Large intestine (tissue), 3 donors: ENCODE results near the gene TMEM94. TPM values are rescaled to one million over a fixed set of nuclear protein-coding genes. Genes with fewer than 3 reads are reported as not detected.

ENCODE experiments used
- DNase-seq, 2 donors: peaks; one replicate each; pipeline versions ENCODE4 v3.0.0 to v3.0.0-alpha.2; 2013
- H3K27ac ChIP-seq: one replicate; pipeline ENCODE4 v1.5.1; 2013; ENCODE audit warnings: low read length
- H3K27me3 ChIP-seq: 2 replicates; pipeline ENCODE4 v1.6.1; 2013; ENCODE audit warnings: low read length; ENCODE audit not compliant: control insufficient read depth, insufficient read depth
- H3K36me3 ChIP-seq: 2 replicates; pipeline ENCODE4 v1.6.1; 2013; ENCODE audit warnings: low read length; ENCODE audit not compliant: control insufficient read depth, insufficient read depth
- H3K4me1 ChIP-seq: one replicate; pipeline ENCODE4 v1.6.1; 2013; ENCODE audit warnings: low read length; ENCODE audit not compliant: control insufficient read depth, insufficient read depth
- H3K4me3 ChIP-seq: one replicate; pipeline ENCODE4 v1.5.1; 2013; ENCODE audit warnings: low read length
- H3K9me3 ChIP-seq: one replicate; pipeline ENCODE4 v1.6.1; 2013; ENCODE audit warnings: mild to moderate bottlenecking, low read depth, low read length, moderate library complexity; ENCODE audit not compliant: control insufficient read depth
- WGBS: methylation state at CpG from one replicate; pipeline ENCODE4 v1.1.5; 2013; ENCODE audit warnings: low lambda C conversion rate; ENCODE audit not compliant: insufficient coverage; 5-methylcytosine and 5-hydroxymethylcytosine counted together
- polyA plus RNA-seq: library from polyadenylated mRNA; unstranded; fragments of 120-200 nt; gene quantifications from one replicate; pipeline ENCODE4 v1.2.1, GENCODE V29; 2013

Gene TMEM94
- polyA plus RNA-seq, 1 donor, result 56.7 TPM

GRCh38 chr17:75487351-75488070, 31.1 kb downstream of the TMEM94 start:
- Histone ChIP-seq H3K27me3 (no peaks in the 10 kb centered on the region), H3K4me1 (no peaks in the 10 kb centered on the region), H3K27ac (no peak overlapping the region), H3K4me3 (no peak overlapping the region), H3K36me3 (peaks cover 61% of the 10 kb centered on the region), H3K9me3 (no peaks in the 10 kb centered on the region)
- 100% methylated on average over 1 of the region's 12 CpGs for WGBS
- no peak for DNase-seq

DNA sequence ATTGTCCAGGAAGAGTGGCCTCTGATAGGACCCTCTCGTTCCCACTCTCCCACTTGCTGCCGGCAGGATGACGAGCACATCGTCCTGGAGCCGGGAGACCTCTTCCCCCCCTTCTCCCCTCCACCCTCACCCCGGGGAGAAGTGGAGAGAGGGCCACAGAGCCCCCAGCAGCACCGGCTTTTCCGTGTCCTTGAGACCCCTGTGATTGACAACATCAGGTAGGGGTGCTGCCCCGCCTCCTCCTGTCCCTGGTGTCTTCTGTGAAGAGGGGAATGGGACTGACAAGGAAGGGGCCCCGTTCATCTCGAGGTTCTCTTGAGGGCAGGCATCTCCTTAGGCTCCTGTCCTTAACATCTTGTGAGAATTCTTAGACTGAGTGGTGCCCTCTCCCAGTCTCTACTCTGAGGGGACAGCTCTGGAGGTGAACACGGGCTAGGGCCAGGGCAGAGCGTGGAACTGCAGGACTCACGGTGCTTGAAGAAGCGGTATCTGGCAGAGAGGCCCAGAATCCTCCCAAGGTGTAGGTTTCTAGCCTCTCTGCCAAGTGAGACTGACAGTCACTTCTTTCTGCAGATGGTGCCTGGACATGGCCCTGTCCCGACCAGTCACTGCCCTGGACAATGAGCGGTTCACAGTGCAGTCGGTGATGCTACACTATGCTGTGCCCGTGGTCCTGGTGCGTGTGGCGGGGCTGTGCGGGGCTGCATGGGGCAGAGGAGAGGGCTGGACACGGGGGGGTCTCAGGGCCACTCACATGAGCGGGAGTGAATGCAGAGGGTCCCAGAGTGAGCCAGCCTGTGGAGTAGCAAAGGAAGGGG, 32.5 kb downstream of the TMEM94 start:
- H3K9me3 ChIP-seq, result no peaks in the 10 kb centered on the region
- H3K4me1 ChIP-seq, result no peaks in the 10 kb centered on the region
- DNase-seq, result no peak
- no peak overlapping the region for H3K27ac ChIP-seq
- H3K36me3 ChIP-seq, result peaks cover 66% of the 10 kb centered on the region
- no CpG with 5 or more reads among the region's 24 CpGs for WGBS
- no peak overlapping the region for H3K4me3 ChIP-seq
- no peaks in the 10 kb centered on the region for H3K27me3 ChIP-seq

GRCh38 chr17:75489511-75489955, 33.1 kb downstream of the TMEM94 start:
- Histone ChIP-seq H3K4me1 (no peaks in the 10 kb centered on the region), H3K27me3 (no peaks in the 10 kb centered on the region), H3K36me3 (peaks cover 72% of the 10 kb centered on the region), H3K9me3 (no peaks in the 10 kb centered on the region), H3K4me3 (no peak overlapping the region), H3K27ac (no peak overlapping the region)
- no CpG with 5 or more reads among the region's 14 CpGs for WGBS
- DNase-seq, result no peak

DNA sequence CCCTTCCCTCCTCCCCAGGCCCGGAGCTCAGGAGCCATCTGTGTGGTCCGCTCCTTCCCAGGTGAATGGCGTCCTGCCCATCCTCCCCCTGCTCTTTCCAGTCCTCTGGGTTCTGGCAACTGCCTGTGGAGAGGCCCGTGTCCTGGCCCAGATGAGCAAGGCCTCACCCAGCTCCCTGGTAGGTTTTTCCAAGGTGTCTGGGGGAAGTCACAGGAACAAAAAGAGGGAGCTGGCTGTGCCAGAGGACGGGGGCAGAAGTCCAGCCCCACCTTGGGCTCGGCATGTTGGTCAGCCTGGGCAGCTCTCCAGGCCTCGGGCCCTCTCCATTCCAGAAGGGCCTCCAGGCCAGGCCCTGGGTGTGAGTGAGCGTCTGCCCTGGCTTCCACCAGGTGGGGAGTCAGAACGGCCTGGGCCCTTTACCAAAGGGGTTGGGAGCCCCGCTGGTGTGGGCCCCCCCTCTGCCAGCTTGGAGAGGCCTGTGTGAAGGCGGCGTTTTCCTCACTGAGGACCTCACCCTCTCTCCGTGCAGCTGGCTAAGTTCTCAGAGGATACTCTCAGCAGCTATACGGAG, 33.8 kb downstream of the TMEM94 start:
- Histone ChIP-seq H3K27me3 (no peaks in the 10 kb centered on the region), H3K4me3 (no peak overlapping the region), H3K4me1 (no peaks in the 10 kb centered on the region), H3K9me3 (no peaks in the 10 kb centered on the region), H3K27ac (no peak overlapping the region), H3K36me3 (peaks cover 79% of the 10 kb centered on the region)
- no peak for DNase-seq
- no CpG with 5 or more reads among the region's 14 CpGs for WGBS

DNA sequence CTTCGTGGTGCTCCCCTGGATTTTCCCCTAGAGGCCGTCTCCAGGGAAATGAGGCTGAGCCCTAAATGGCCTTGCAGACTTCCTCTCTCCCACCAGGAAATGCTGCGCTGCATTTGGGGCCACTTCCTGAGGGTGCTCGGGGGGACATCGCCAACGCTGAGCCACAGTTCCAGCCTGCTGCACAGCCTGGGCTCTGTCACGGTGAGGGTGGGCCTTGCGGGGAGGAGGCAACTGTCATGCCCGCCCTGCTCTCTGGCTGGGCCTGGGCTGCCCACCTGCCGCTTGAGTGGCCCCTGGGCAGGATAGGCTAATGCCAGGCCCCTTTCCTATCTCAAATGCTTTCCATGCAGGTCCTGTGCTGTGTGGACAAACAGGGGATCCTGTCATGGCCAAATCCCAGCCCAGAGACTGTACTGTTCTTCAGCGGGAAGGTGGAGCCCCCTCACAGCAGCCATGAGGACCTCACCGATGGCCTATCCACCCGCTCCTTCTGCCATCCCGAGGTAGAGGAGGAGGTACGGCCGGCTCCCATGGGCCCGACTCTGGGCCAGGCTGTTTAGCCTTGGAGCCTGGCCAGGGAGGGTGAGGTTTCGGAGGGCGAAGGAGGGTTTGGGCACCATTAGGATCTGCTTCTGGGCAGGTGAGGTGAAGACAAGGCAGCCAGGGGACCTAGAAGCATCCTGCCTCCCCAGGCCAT, 34.7 kb downstream of the TMEM94 start:
- no peak overlapping the region for H3K27ac ChIP-seq
- H3K9me3 ChIP-seq, result no peaks in the 10 kb centered on the region
- no peak for DNase-seq
- H3K4me3 ChIP-seq, result no peak overlapping the region
- H3K36me3 ChIP-seq, result peaks cover 81% of the 10 kb centered on the region
- H3K27me3 ChIP-seq, result no peaks in the 10 kb centered on the region
- no CpG with 5 or more reads among the region's 19 CpGs for WGBS
- no peaks in the 10 kb centered on the region for H3K4me1 ChIP-seq

DNA sequence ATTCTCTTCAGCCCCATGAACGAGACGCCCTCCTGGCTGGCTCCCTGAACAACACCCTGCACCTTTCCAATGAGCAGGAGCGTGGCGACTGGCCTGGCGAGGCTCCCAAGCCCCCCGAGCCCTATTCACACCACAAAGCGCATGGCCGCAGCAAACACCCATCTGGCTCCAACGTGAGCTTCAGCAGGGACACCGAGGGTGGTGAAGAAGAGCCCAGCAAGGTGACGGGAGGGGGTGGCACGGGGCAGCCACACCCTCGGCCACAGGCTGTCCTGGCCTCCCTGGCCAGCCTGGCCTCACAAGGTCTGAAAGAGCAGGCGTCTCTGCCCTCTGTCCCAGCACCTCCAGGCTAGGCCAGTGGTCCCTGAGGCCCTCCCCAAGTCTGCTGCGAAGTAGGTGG, 35.2 kb downstream of the TMEM94 start:
- Histone ChIP-seq H3K27ac (no peak overlapping the region), H3K9me3 (no peaks in the 10 kb centered on the region), H3K27me3 (no peaks in the 10 kb centered on the region), H3K36me3 (peaks cover 81% of the 10 kb centered on the region), H3K4me3 (no peak overlapping the region), H3K4me1 (no peaks in the 10 kb centered on the region)
- no peak for DNase-seq
- 100% methylated on average over 1 of the region's 15 CpGs for WGBS

DNA sequence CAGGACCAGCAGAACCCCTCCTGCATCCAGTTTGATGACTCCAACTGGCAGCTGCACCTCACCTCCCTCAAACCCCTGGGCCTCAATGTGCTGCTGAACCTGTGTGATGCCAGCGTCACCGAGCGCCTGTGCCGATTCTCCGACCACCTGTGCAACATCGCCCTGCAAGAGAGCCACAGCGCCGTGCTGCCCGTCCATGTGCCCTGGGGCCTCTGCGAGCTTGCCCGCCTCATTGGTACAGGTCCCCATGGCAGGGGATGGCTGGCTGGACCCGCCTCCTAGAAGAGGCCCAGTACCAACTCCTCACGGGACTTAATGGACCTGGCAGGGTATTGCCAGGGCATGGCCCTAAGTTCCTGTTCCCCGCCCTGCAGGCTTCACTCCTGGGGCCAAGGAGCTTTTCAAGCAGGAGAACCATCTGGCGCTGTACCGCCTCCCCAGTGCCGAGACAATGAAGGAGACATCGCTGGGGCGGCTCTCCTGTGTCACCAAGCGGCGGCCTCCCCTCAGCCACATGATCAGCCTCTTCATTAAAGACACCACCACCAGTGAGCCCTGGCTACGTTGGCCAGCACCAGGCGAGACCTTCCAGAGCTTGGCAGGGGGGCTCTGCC, 36.2 kb downstream of the TMEM94 start:
- Histone ChIP-seq H3K9me3 (no peaks in the 10 kb centered on the region), H3K36me3 (peaks cover 85% of the 10 kb centered on the region), H3K4me3 (no peak overlapping the region), H3K27me3 (no peaks in the 10 kb centered on the region), H3K4me1 (no peaks in the 10 kb centered on the region), H3K27ac (no peak overlapping the region)
- no CpG with 5 or more reads among the region's 23 CpGs for WGBS
- DNase-seq, result no peak

- Histone ChIP-seq H3K4me3 (no peak overlapping the region), H3K36me3 (peaks cover 93% of the 10 kb centered on the region), H3K4me1 (no peaks in the 10 kb centered on the region), H3K27me3 (no peaks in the 10 kb centered on the region), H3K9me3 (no peaks in the 10 kb centered on the region), H3K27ac (no peak overlapping the region)
- DNase-seq, result no peak
- no CpG with 5 or more reads among the region's 23 CpGs for WGBS
Observed at GRCh38 chr17:75493476-75494129, 37.2 kb downstream of the TMEM94 start.

DNA sequence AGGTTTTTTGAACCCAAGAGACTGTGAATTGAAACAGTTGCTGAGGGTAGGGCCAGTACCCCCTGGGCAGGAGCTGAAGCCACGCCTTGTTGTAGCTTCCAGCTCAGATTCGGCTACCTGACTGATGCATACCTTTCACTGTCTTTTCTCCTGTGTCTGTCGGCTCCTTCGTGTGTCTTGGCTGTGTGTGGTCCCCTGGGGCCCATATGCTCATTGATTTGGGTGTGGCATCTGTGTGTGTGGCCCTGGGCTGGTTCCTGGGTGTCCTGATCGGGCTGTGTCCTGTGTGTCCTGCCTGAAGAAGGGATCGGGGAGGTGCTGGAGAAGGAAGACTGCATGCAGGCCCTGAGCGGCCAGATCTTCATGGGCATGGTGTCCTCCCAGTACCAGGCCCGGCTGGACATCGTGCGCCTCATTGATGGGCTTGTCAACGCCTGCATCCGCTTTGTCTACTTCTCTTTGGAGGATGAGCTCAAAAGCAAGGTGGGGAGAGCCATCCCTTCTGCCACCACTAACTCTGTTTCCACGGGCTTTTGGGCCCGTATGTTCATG, 38.0 kb downstream of the TMEM94 start:
- H3K36me3 ChIP-seq, result peaks cover 94% of the 10 kb centered on the region
- H3K4me1 ChIP-seq, result no peaks in the 10 kb centered on the region
- WGBS, result no CpG with 5 or more reads among the region's 14 CpGs
- H3K4me3 ChIP-seq, result no peak overlapping the region
- no peak overlapping the region for H3K27ac ChIP-seq
- DNase-seq, result no peak
- H3K9me3 ChIP-seq, result no peaks in the 10 kb centered on the region
- H3K27me3 ChIP-seq, result no peaks in the 10 kb centered on the region
